Muscle of leg (tissue), 16 donors: ENCODE results near the gene CHST11. TPM values are rescaled to one million over a fixed set of nuclear protein-coding genes. Genes with fewer than 3 reads are reported as not detected.

Experiments
- DNase-seq: peaks from one replicate; pipeline ENCODE4 v3.0.0; 2013
- H3K27ac ChIP-seq: one replicate; pipeline ENCODE4 v1.5.1; 2013; ENCODE audit warnings: mild to moderate bottlenecking, low read length, control low read depth
- H3K27me3 ChIP-seq: one replicate; pipeline ENCODE4 v1.6.1; 2013; ENCODE audit warnings: low read length; ENCODE audit not compliant: control insufficient read depth, insufficient read depth
- H3K36me3 ChIP-seq: one replicate; pipeline ENCODE4 v1.6.1; 2013; ENCODE audit warnings: low read length; ENCODE audit not compliant: control insufficient read depth, insufficient read depth
- H3K4me1 ChIP-seq: one replicate; pipeline ENCODE4 v1.6.1; 2013; ENCODE audit warnings: low read length; ENCODE audit not compliant: control insufficient read depth, insufficient read depth
- H3K4me3 ChIP-seq: one replicate; pipeline ENCODE4 v1.5.1; 2013; ENCODE audit warnings: low read length, control low read depth
- H3K9me3 ChIP-seq: replicated peaks from 2 replicates; pipeline ENCODE4 v1.6.1; 2013; ENCODE audit warnings: low read depth, low read length; ENCODE audit not compliant: control insufficient read depth
- WGBS: methylation state at CpG from one replicate; pipeline ENCODE4 v1.1.5; 2013; ENCODE audit warnings: missing lambda C conversion rate; ENCODE audit not compliant: insufficient coverage; 5-methylcytosine and 5-hydroxymethylcytosine counted together
- long read RNA-seq, 11 donors: transcript quantifications; one replicate each; lab custom pipeline, GENCODE V29; 2026
- polyA plus RNA-seq, 8 donors: library from polyadenylated mRNA; unstranded; fragments of 120-200 nt; gene quantifications; one replicate each; pipeline versions ENCODE4 v1.2.1 to v1.2.3, GENCODE V29; 2013; ENCODE audit warnings: inconsistent platforms in 1 of 8, low replicate concordance in 1 of 8; ENCODE audit not compliant: insufficient read length in 8 of 8, insufficient read depth in 1 of 8
- total RNA-seq: library from RNA; stranded (reverse); fragments of 120-200 nt; gene quantifications from one replicate; pipeline ENCODE4 v1.2.4, GENCODE V29; 2013

Gene CHST11
- total RNA-seq: 2.2 TPM
- polyA plus RNA-seq: 1 to 10 TPM; 1.1 to 3.9 (median 2.6) TPM
- long read RNA-seq, donor 1, full-length matches to known transcripts: 1 of 1 reads
- long read RNA-seq, donor 1, partial matches to known transcripts: 0 of 1 reads
- long read RNA-seq, donor 1, other reads (novel, unspliced or antisense): 0 of 1 reads
- long read RNA-seq, donor 2: 0 reads
- long read RNA-seq, donor 3, full-length matches to known transcripts: 1 of 1 reads
- long read RNA-seq, donor 3, partial matches to known transcripts: 0 of 1 reads
- long read RNA-seq, donor 3, other reads (novel, unspliced or antisense): 0 of 1 reads
- long read RNA-seq, donor 4, full-length matches to known transcripts: 2 of 2 reads
- long read RNA-seq, donor 4, partial matches to known transcripts: 0 of 2 reads
- long read RNA-seq, donor 4, other reads (novel, unspliced or antisense): 0 of 2 reads
- long read RNA-seq, donor 5, full-length matches to known transcripts: 6 of 6 reads
- long read RNA-seq, donor 5, partial matches to known transcripts: 0 of 6 reads
- long read RNA-seq, donor 5, other reads (novel, unspliced or antisense): 0 of 6 reads
- long read RNA-seq, donor 6, full-length matches to known transcripts: 1 of 1 reads
- long read RNA-seq, donor 6, partial matches to known transcripts: 0 of 1 reads
- long read RNA-seq, donor 6, other reads (novel, unspliced or antisense): 0 of 1 reads
- long read RNA-seq, donor 7, full-length matches to known transcripts: 4 of 4 reads
- long read RNA-seq, donor 7, partial matches to known transcripts: 0 of 4 reads
- long read RNA-seq, donor 7, other reads (novel, unspliced or antisense): 0 of 4 reads
- long read RNA-seq, donor 8, full-length matches to known transcripts: 1 of 1 reads
- long read RNA-seq, donor 8, partial matches to known transcripts: 0 of 1 reads
- long read RNA-seq, donor 8, other reads (novel, unspliced or antisense): 0 of 1 reads
- long read RNA-seq, donor 9: 0 reads
- long read RNA-seq, donor 10, full-length matches to known transcripts: 2 of 2 reads
- long read RNA-seq, donor 10, partial matches to known transcripts: 0 of 2 reads
- long read RNA-seq, donor 10, other reads (novel, unspliced or antisense): 0 of 2 reads
- long read RNA-seq, donor 11, full-length matches to known transcripts: 3 of 3 reads
- long read RNA-seq, donor 11, partial matches to known transcripts: 0 of 3 reads
- long read RNA-seq, donor 11, other reads (novel, unspliced or antisense): 0 of 3 reads

DNA sequence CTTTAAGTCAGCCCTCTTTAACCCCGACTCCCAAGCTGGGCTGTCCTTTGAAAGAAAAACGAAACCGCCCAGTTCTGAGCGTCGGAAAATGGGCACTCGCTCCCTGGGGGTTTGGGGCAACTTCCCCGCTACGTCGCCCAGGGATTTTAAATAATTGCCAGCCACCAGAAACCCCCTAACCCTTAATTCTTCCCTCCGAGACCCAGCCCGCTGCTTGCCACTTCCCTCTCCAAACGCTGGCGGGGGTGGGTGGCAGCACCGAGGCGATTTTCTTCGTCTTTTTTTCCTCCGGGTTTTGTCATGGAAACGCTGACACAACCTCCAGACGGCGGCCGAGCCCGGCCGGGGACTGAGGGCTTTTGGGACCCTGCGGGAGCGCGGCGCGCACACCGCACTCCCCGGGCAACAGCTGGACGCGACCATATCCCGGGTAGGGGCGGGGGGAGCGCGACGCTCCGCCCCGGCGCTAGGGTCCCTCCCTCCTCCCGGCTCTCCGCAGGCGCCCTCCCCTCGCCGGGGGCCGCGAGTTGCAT lies at the start of gene CHST11:
TSS of gene CHST11 (plus strand) at position 532 of the 533 bp plus-strand sequence.
- no peaks in the 10 kb centered on the region for H3K36me3 ChIP-seq
- peak within 1 kb of the TSS; percentile 76 for H3K4me3 ChIP-seq
- H3K4me1 ChIP-seq: peaks cover 27% of the 10 kb centered on the region
- H3K9me3 ChIP-seq: no peaks in the 10 kb centered on the region
- WGBS: under 1% methylated on average over 40 of the region's 47 CpGs
- peak; percentile 94 for DNase-seq
- H3K27me3 ChIP-seq: peaks cover 26% of the 10 kb centered on the region
- peak within 1 kb of the TSS; percentile 79 for H3K27ac ChIP-seq

DNA sequence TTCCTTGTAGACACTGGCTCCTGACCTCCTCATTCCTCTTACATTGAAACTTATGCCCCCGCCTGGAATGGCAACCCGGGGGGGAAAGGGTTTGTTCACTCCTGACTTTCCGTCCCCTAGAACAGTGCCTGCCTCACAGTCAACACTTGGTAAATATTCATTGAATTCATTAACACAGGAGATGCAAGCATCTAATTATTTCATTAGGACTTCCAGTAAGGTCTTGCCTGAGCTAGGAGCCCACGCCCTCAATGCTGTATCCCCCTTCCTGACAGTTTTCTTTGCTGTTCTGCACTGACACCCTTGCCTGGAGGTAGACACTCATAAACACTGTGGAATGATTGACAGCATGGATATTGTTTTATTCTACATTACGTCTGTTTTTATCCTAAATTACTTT lies 49.3 kb upstream of the CHST11 start:
- no peak overlapping the region for H3K27ac ChIP-seq
- H3K4me1 ChIP-seq: no peaks in the 10 kb centered on the region
- 84% methylated on average over 2 of the region's 5 CpGs for WGBS
- no peaks in the 10 kb centered on the region for H3K36me3 ChIP-seq
- no peaks in the 10 kb centered on the region for H3K9me3 ChIP-seq
- no peak for DNase-seq
- H3K4me3 ChIP-seq: no peak overlapping the region
- H3K27me3 ChIP-seq: no peaks in the 10 kb centered on the region

DNA sequence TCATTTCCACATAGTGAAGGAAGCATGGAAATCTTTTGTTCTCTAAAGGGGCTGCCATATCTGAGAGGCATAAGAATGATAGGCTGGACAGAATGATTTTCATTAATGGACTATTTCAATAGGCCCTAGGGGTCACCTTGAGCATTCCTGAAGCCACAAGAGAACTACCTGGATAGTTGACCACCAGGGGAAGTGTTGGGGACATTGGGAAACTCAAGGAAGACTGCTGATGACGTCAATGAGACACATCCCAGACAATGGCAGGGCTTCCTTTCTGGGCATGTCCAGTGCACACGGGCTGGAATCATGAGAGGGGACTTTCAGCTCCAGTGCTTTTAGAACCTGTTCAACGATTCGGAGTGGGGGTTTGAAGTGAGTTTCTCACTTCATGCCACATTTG lies 48.8 kb upstream of the CHST11 start:
- no peak overlapping the region for H3K4me3 ChIP-seq
- WGBS: 63% methylated on average over 3 of the region's 4 CpGs
- no peak for DNase-seq
- no peaks in the 10 kb centered on the region for H3K36me3 ChIP-seq
- no peaks in the 10 kb centered on the region for H3K4me1 ChIP-seq
- H3K9me3 ChIP-seq: no peaks in the 10 kb centered on the region
- no peaks in the 10 kb centered on the region for H3K27me3 ChIP-seq
- no peak overlapping the region for H3K27ac ChIP-seq

DNA sequence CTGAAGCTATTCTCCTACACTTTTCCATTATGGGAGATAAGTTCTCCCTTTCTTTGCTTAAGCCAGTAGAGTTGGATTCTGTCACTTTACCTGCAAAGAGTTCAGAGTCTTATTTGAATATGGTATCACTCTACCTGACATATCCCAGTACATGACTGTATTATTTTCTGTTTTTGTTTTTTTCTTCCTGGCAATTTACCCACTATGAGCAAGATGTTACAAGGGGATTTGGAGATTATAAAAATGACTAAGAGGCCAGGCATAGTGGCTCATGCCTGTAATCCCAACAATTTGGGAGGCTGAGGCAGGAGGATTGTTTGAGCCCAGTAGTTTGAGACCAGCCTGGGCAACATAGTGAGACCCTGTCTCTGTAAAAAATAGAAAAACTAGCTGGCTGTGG lies 46.4 kb upstream of the CHST11 start:
- Histone ChIP-seq H3K27ac (no peak overlapping the region), H3K36me3 (no peaks in the 10 kb centered on the region), H3K4me3 (no peak overlapping the region), H3K27me3 (peaks cover 2% of the 10 kb centered on the region), H3K9me3 (no peaks in the 10 kb centered on the region), H3K4me1 (no peaks in the 10 kb centered on the region)
- DNase-seq: no peak

GRCh38 chr12:104410786-104411185 lies 46.0 kb upstream of the CHST11 start:
- WGBS: no CpG with 5 or more reads among the region's 1 CpG
- Histone ChIP-seq H3K4me1 (no peaks in the 10 kb centered on the region), H3K4me3 (no peak overlapping the region), H3K36me3 (no peaks in the 10 kb centered on the region), H3K27ac (no peak overlapping the region), H3K9me3 (no peaks in the 10 kb centered on the region), H3K27me3 (peaks cover 2% of the 10 kb centered on the region)
- no peak for DNase-seq

DNA sequence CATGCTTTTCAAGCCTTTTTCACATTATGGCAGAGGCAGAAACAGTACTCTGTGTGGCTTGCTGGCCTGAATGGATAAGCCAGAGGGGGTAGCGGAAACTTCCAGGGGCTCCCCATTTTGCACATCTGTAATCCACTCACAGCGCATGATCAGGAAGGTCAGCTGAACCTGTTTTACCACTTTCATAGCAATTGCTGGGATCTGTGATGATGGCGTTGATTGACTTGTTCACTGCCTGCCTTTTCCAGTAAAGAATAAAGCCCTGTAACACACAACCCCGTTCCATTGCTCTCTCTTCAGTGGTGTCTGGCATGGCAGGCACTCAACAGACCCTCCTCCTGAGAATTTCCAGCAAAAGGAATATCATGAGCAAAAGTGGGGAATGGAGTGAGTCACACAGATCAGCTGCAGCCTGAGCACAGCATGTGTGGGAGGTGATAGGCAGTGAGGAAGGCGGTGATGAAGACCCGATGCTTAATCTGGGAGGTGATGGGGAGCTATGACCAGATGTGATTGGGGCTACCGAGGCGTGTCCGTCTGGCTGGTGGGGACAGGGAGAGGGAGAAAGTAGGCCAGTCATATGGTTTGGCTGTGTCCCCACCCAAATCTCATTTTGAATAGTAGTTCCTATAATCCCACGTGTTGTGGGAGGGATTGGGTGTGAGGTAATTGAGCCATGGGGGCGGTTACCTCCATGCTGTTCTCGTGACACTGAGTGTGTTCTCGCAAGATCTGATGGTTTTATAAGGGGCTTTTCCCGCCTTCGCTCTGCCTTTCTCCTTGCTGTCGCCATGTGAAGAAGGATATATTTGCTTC lies 44.7 kb upstream of the CHST11 start:
- Histone ChIP-seq H3K4me1 (no peaks in the 10 kb centered on the region), H3K4me3 (no peak overlapping the region)
- WGBS: 76% methylated on average over 2 of the region's 16 CpGs

GRCh38 chr12:104412681-104413080 lies 44.1 kb upstream of the CHST11 start:
- Histone ChIP-seq H3K9me3 (no peaks in the 10 kb centered on the region), H3K4me1 (no peaks in the 10 kb centered on the region), H3K4me3 (no peak overlapping the region), H3K36me3 (no peaks in the 10 kb centered on the region), H3K27me3 (peaks cover 2% of the 10 kb centered on the region), H3K27ac (no peak overlapping the region)
- no peak for DNase-seq
- WGBS: 79% methylated on average over 8 of the region's 8 CpGs

More for the DNA sequence above, 44.7 kb upstream of the CHST11 start:
- Histone ChIP-seq H3K36me3 (no peaks in the 10 kb centered on the region), H3K27me3 (peaks cover 2% of the 10 kb centered on the region), H3K9me3 (no peaks in the 10 kb centered on the region), H3K27ac (no peak overlapping the region)
- DNase-seq: no peak

DNA sequence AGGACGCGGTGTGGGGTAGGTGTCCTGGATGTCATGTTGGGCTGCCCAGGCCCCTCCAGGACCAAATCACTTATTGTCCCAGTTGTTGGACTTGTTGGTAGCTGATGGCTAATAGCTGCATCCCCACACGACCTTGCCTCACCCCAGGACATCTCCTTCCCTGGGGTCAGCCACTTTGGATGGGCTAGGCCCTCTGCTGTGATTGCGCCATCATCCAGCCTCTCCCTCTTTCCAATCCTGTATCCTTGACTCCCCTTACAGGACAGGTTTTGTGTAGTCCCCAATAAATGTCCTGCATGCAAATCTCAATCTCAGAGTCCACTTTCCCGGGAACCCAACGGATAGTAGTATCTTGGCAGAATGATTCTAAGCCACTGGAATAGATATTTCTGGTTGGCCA lies 43.4 kb upstream of the CHST11 start:
- H3K9me3 ChIP-seq: no peaks in the 10 kb centered on the region
- peaks cover 2% of the 10 kb centered on the region for H3K27me3 ChIP-seq
- no peaks in the 10 kb centered on the region for H3K4me1 ChIP-seq
- no peak overlapping the region for H3K4me3 ChIP-seq
- 84% methylated on average over 4 of the region's 6 CpGs for WGBS
- no peak for DNase-seq
- H3K27ac ChIP-seq: no peak overlapping the region
- no peaks in the 10 kb centered on the region for H3K36me3 ChIP-seq

- Histone ChIP-seq H3K27me3 (peaks cover 2% of the 10 kb centered on the region), H3K4me1 (no peaks in the 10 kb centered on the region), H3K4me3 (no peak overlapping the region), H3K36me3 (no peaks in the 10 kb centered on the region), H3K27ac (no peak overlapping the region), H3K9me3 (no peaks in the 10 kb centered on the region)
- 33% methylated on average over 2 of the region's 6 CpGs for WGBS
- DNase-seq: no peak
Observed at GRCh38 chr12:104414581-104415341, 42.0 kb upstream of the CHST11 start.
